ENCODE data around the gene CYP21A2. TPM values are rescaled to one million over a fixed set of nuclear protein-coding genes. Genes with fewer than 3 reads are reported as not detected.
"Not testable (repeated sequence)": the region's sequence is repeated elsewhere in the genome, so short reads cannot be mapped to it uniquely, and the experiment has no call there.

CYP21A2 gene
- total and polyA plus RNA-seq, 4 donors: 2.2 to 3.6 (median 2.3) TPM; not detected in 1

- Histone ChIP-seq H3K4me1 (ENCODE audit: control insufficient read depth in 1 of 2, insufficient read depth in 2 of 2, low read length in 2 of 2) (no peaks in the 10 kb centered on the region), H3K27me3 (ENCODE audit: control insufficient read depth in 1 of 2, insufficient read depth in 2 of 2, low read length in 1 of 2) (no peaks in the 10 kb centered on the region), H3K27ac (ENCODE audit: low read depth in 1 of 2, low read length in 2 of 2) (no peak overlapping the region), H3K4me3 (ENCODE audit: low read length in 2 of 2) (no peak overlapping the region), H3K36me3 (ENCODE audit: control insufficient read depth in 1 of 2, insufficient read depth in 2 of 2, low read length in 1 of 2) (no peaks in the 10 kb centered on the region), H3K9me3 (ENCODE audit: control insufficient read depth, low read length) (no peaks in the 10 kb centered on the region)
- WGBS, 2 donors: 56 to 57% methylated on average over 11 of the region's 11 CpGs
- DNase-seq (peak; percentile 75 to 87), ATAC-seq (ENCODE audit: low FRiP score) (peak; percentile 74)
- intact Hi-C loops (cut with DNase I): no loop called here
Observed at GRCh38 chr6:32047084-32047478, 8.9 kb downstream of the CYP21A2 start.

- Histone ChIP-seq H3K9me3 (ENCODE audit: control insufficient read depth, low read length) (no peaks in the 10 kb centered on the region), H3K36me3 (ENCODE audit: control insufficient read depth in 1 of 2, insufficient read depth in 2 of 2, low read length in 1 of 2) (no peaks in the 10 kb centered on the region), H3K4me1 (ENCODE audit: control insufficient read depth in 1 of 2, insufficient read depth in 2 of 2, low read length in 2 of 2) (no peaks in the 10 kb centered on the region), H3K4me3 (ENCODE audit: low read length in 2 of 2) (no peak overlapping the region), H3K27me3 (ENCODE audit: control insufficient read depth in 1 of 2, insufficient read depth in 2 of 2, low read length in 1 of 2) (no peaks in the 10 kb centered on the region), H3K27ac (ENCODE audit: low read depth in 1 of 2, low read length in 2 of 2) (no peak overlapping the region)
- DNase-seq (no peak), ATAC-seq (ENCODE audit: low FRiP score) (no peak)
- 85 to 94% methylated on average over 6 of the region's 6 CpGs for WGBS, 2 donors
- intact Hi-C loops (cut with DNase I): no loop called here
Observed at GRCh38 chr6:32047539-32047854, 9.3 kb downstream of the CYP21A2 start.

- intact Hi-C loops (cut with DNase I): loop anchor here in 1 of 2 donors (1.0 kb wide), 1 partner anchor 66 kb away; no protein-coding TSS in a partner anchor
- H3K36me3 ChIP-seq (ENCODE audit: control insufficient read depth in 1 of 2, insufficient read depth in 2 of 2, low read length in 1 of 2): no peaks in the 10 kb centered on the region
- ATAC-seq (ENCODE audit: low FRiP score) (peak; percentile 80), DNase-seq (peak; percentile 80 to 93)
- H3K4me1 ChIP-seq (ENCODE audit: control insufficient read depth in 1 of 2, insufficient read depth in 2 of 2, low read length in 2 of 2): no peaks in the 10 kb centered on the region
- H3K9me3 ChIP-seq (ENCODE audit: control insufficient read depth, low read length): no peaks in the 10 kb centered on the region
- H3K27me3 ChIP-seq (ENCODE audit: control insufficient read depth in 1 of 2, insufficient read depth in 2 of 2, low read length in 1 of 2): no peaks in the 10 kb centered on the region
- WGBS, 2 donors: 50% methylated on average over 42 of the region's 42 CpGs
- H3K4me3 ChIP-seq (ENCODE audit: low read length in 2 of 2): no peak overlapping the region
- no peak overlapping the region for H3K27ac ChIP-seq (ENCODE audit: low read depth in 1 of 2, low read length in 2 of 2)
Observed at GRCh38 chr6:32047855-32048766, 9.9 kb downstream of the CYP21A2 start.

GRCh38 chr6:32049149-32049548, 10.9 kb downstream of the CYP21A2 start:
- ATAC-seq (ENCODE audit: low FRiP score); H3K27ac ChIP-seq (ENCODE audit: low read depth in 1 of 2, low read length in 2 of 2); H3K27me3 ChIP-seq (ENCODE audit: control insufficient read depth in 1 of 2, insufficient read depth in 2 of 2, low read length in 1 of 2); H3K4me1 ChIP-seq (ENCODE audit: control insufficient read depth in 1 of 2, insufficient read depth in 2 of 2, low read length in 2 of 2); H3K36me3 ChIP-seq (ENCODE audit: control insufficient read depth in 1 of 2, insufficient read depth in 2 of 2, low read length in 1 of 2); H3K4me3 ChIP-seq (ENCODE audit: low read length in 2 of 2); intact Hi-C loops (cut with DNase I); H3K9me3 ChIP-seq (ENCODE audit: control insufficient read depth, low read length): not testable (repeated sequence)
- DNase-seq: peak in 1 of 2 donors; percentile 57
- WGBS, 2 donors: 92 to 93% methylated on average over 21 of the region's 21 CpGs

GRCh38 chr6:32049736-32050135, 11.5 kb downstream of the CYP21A2 start:
- H3K9me3 ChIP-seq (ENCODE audit: control insufficient read depth, low read length); intact Hi-C loops (cut with DNase I); H3K4me3 ChIP-seq (ENCODE audit: low read length in 2 of 2); H3K36me3 ChIP-seq (ENCODE audit: control insufficient read depth in 1 of 2, insufficient read depth in 2 of 2, low read length in 1 of 2); H3K27me3 ChIP-seq (ENCODE audit: control insufficient read depth in 1 of 2, insufficient read depth in 2 of 2, low read length in 1 of 2); H3K4me1 ChIP-seq (ENCODE audit: control insufficient read depth in 1 of 2, insufficient read depth in 2 of 2, low read length in 2 of 2); H3K27ac ChIP-seq (ENCODE audit: low read depth in 1 of 2, low read length in 2 of 2); ATAC-seq (ENCODE audit: low FRiP score): not testable (repeated sequence)
- peak in 1 of 2 donors; percentile 70 for DNase-seq
- 88 to 90% methylated on average over 6 to 11 of the region's 11 CpGs for WGBS, 2 donors

GRCh38 chr6:32050562-32050961, 12.3 kb downstream of the CYP21A2 start:
- Histone ChIP-seq H3K4me3 (ENCODE audit: low read length in 2 of 2) (no peak overlapping the region), H3K27ac (ENCODE audit: low read depth in 1 of 2, low read length in 2 of 2) (no peak overlapping the region), H3K36me3 (ENCODE audit: control insufficient read depth in 1 of 2, insufficient read depth in 2 of 2, low read length in 1 of 2) (peaks cover 0 to 4% of the 10 kb centered on the region in 2 donors), H3K9me3 (ENCODE audit: control insufficient read depth, low read length) (no peaks in the 10 kb centered on the region), H3K4me1 (ENCODE audit: control insufficient read depth in 1 of 2, insufficient read depth in 2 of 2, low read length in 2 of 2) (no peaks in the 10 kb centered on the region), H3K27me3 (ENCODE audit: control insufficient read depth in 1 of 2, insufficient read depth in 2 of 2, low read length in 1 of 2) (no peaks in the 10 kb centered on the region)
- intact Hi-C loops (cut with DNase I): no loop called here
- ATAC-seq (ENCODE audit: low FRiP score) (no peak), DNase-seq (peak in 1 of 2 donors; percentile 33)
- WGBS, 2 donors: 68 to 74% methylated on average over 5 of the region's 5 CpGs

GRCh38 chr6:32052626-32053025, 14.4 kb downstream of the CYP21A2 start:
- H3K27me3 ChIP-seq (ENCODE audit: control insufficient read depth in 1 of 2, insufficient read depth in 2 of 2, low read length in 1 of 2); intact Hi-C loops (cut with DNase I); ATAC-seq (ENCODE audit: low FRiP score); H3K4me3 ChIP-seq (ENCODE audit: low read length in 2 of 2); H3K9me3 ChIP-seq (ENCODE audit: control insufficient read depth, low read length); H3K36me3 ChIP-seq (ENCODE audit: control insufficient read depth in 1 of 2, insufficient read depth in 2 of 2, low read length in 1 of 2); H3K27ac ChIP-seq (ENCODE audit: low read depth in 1 of 2, low read length in 2 of 2); H3K4me1 ChIP-seq (ENCODE audit: control insufficient read depth in 1 of 2, insufficient read depth in 2 of 2, low read length in 2 of 2): not testable (repeated sequence)
- WGBS, 2 donors: 87 to 89% methylated on average over 20 of the region's 20 CpGs
- peak in 1 of 2 donors; percentile 42 for DNase-seq

- ATAC-seq (ENCODE audit: low FRiP score); H3K4me1 ChIP-seq (ENCODE audit: control insufficient read depth in 1 of 2, insufficient read depth in 2 of 2, low read length in 2 of 2); DNase-seq; H3K36me3 ChIP-seq (ENCODE audit: control insufficient read depth in 1 of 2, insufficient read depth in 2 of 2, low read length in 1 of 2); intact Hi-C loops (cut with DNase I); H3K4me3 ChIP-seq (ENCODE audit: low read length in 2 of 2); H3K27me3 ChIP-seq (ENCODE audit: control insufficient read depth in 1 of 2, insufficient read depth in 2 of 2, low read length in 1 of 2); H3K27ac ChIP-seq (ENCODE audit: low read depth in 1 of 2, low read length in 2 of 2); H3K9me3 ChIP-seq (ENCODE audit: control insufficient read depth, low read length): not testable (repeated sequence)
- WGBS, 2 donors: 88 to 91% methylated on average over 13 of the region's 13 CpGs
Observed at GRCh38 chr6:32053314-32053713, 15.1 kb downstream of the CYP21A2 start.

- H3K36me3 ChIP-seq (ENCODE audit: control insufficient read depth in 1 of 2, insufficient read depth in 2 of 2, low read length in 1 of 2); H3K27me3 ChIP-seq (ENCODE audit: control insufficient read depth in 1 of 2, insufficient read depth in 2 of 2, low read length in 1 of 2); H3K4me3 ChIP-seq (ENCODE audit: low read length in 2 of 2); ATAC-seq (ENCODE audit: low FRiP score); H3K4me1 ChIP-seq (ENCODE audit: control insufficient read depth in 1 of 2, insufficient read depth in 2 of 2, low read length in 2 of 2); H3K9me3 ChIP-seq (ENCODE audit: control insufficient read depth, low read length); H3K27ac ChIP-seq (ENCODE audit: low read depth in 1 of 2, low read length in 2 of 2); intact Hi-C loops (cut with DNase I); DNase-seq: not testable (repeated sequence)
- 95 to 97% methylated on average over 20 to 21 of the region's 21 CpGs for WGBS, 2 donors
Observed at GRCh38 chr6:32055756-32056155, 17.5 kb downstream of the CYP21A2 start.

All from aorta (tissue), 5 donors.